Body of pancreas (tissue), 4 donors: ENCODE measurements around the gene LANCL3. TPM values are rescaled to one million over a fixed set of nuclear protein-coding genes. Genes with fewer than 3 reads are reported as not detected.

ENCODE experiments used
- ATAC-seq: fragments of 150-250 bp; one replicate; pipeline ENCODE4 v1.9.1; 2016
- DNase-seq, 4 donors: peaks; one replicate each; pipeline ENCODE4 v3.0.0-alpha.2; 2019
- H3K27ac ChIP-seq, 4 donors: fragments of 200-600 bp; sonication (generic); 1 replicate in 3 of 4; 2 replicates in 1 of 4; pipeline versions ENCODE4 v1.5.1 to v1.6.1; 2016 to 2019; ENCODE audit warnings: mild to moderate bottlenecking in 1 of 4, mixed read lengths in 1 of 4, moderate library complexity in 1 of 4
- H3K27me3 ChIP-seq, 2 donors: fragments of 200-600 bp; sonication (generic); one replicate each; pipeline ENCODE4 v1.6.0; 2016; ENCODE audit warnings: mild to moderate bottlenecking in 1 of 2
- H3K36me3 ChIP-seq, 2 donors: fragments of 200-600 bp; sonication (generic); replicated peaks in 1 of 2; 2 replicates each; pipeline ENCODE4 v1.5.1; 2016; ENCODE audit warnings: low read depth in 2 of 2; ENCODE audit not compliant: insufficient read depth in 1 of 2
- H3K4me1 ChIP-seq: fragments of 200-600 bp; sonication (generic); one replicate; pipeline ENCODE4 v1.6.0; 2016
- H3K4me3 ChIP-seq, 2 donors: fragments of 200-600 bp; sonication (generic); 1 replicate in 1 of 2; 2 replicates in 1 of 2; pipeline ENCODE4 v1.5.1; 2016 to 2019
- H3K9me3 ChIP-seq, 3 donors: fragments of 200-600 bp; sonication (generic); 1 replicate in 2 of 3; 2 replicates in 1 of 3; pipeline ENCODE4 v1.5.1; 2016
- POLR2A ChIP-seq, 3 donors: fragments of 450-650 bp; IDR thresholded peaks; one replicate each; pipeline ENCODE4 v1.6.1; 2016; ENCODE audit warnings: antibody characterized with exemption in 3 of 3, mild to moderate bottlenecking in 2 of 3
- WGBS, 2 donors: methylation state at CpG; one replicate each; pipeline ENCODE4 v1.1.5; 2017; 5-methylcytosine and 5-hydroxymethylcytosine counted together
- intact Hi-C: fragments of 100-400 bp; cut with DNase I; formaldehyde crosslinking; loops from one replicate; pipeline ENCODE4 v1.15.1; 2023
- total RNA-seq, 2 donors: library from RNA; depleted of rRNA; stranded (reverse); fragments of >200 nt; gene quantifications; one replicate each; pipeline ENCODE4 v1.1.0, GENCODE V29; 2016
- TF ChIP-seq, protein P1 (sequence below), 7 experiments: fragments of 450-650 bp in 4 of 7; fragments of 200-600 bp in 3 of 7; sonication (generic) in 3 of 7; IDR thresholded peaks; one replicate each; pipeline ENCODE4 v1.5.1; 2016 to 2019; ENCODE audit warnings: antibody characterized with exemption in 7 of 7

The LANCL3 gene
- total RNA-seq, 2 donors from 2014 or later: 0.26 TPM; not detected in 1

- intact Hi-C loops: no loop called here
- Histone ChIP-seq H3K36me3 (no peaks in the 10 kb centered on the region), H3K27me3 (no peaks in the 10 kb centered on the region), H3K4me3 (no peak overlapping the region), H3K9me3 (no peaks in the 10 kb centered on the region), H3K4me1 (no peaks in the 10 kb centered on the region), H3K27ac (no peak overlapping the region)
- no peak for TF ChIP-seq POLR2A (IDR thresholded peaks at IDR 0.05)
- TF ChIP-seq, protein P1, sequence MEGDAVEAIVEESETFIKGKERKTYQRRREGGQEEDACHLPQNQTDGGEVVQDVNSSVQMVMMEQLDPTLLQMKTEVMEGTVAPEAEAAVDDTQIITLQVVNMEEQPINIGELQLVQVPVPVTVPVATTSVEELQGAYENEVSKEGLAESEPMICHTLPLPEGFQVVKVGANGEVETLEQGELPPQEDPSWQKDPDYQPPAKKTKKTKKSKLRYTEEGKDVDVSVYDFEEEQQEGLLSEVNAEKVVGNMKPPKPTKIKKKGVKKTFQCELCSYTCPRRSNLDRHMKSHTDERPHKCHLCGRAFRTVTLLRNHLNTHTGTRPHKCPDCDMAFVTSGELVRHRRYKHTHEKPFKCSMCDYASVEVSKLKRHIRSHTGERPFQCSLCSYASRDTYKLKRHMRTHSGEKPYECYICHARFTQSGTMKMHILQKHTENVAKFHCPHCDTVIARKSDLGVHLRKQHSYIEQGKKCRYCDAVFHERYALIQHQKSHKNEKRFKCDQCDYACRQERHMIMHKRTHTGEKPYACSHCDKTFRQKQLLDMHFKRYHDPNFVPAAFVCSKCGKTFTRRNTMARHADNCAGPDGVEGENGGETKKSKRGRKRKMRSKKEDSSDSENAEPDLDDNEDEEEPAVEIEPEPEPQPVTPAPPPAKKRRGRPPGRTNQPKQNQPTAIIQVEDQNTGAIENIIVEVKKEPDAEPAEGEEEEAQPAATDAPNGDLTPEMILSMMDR (IDR thresholded peaks at IDR 0.05): no peak
- WGBS, 2 donors: 88 to 100% methylated on average over 1 of the region's 1 CpG
- DNase-seq (no peak), ATAC-seq (no peak)
Measured at GRCh38 chrX:37609727-37610126, 38.3 kb downstream of the LANCL3 start.

DNA sequence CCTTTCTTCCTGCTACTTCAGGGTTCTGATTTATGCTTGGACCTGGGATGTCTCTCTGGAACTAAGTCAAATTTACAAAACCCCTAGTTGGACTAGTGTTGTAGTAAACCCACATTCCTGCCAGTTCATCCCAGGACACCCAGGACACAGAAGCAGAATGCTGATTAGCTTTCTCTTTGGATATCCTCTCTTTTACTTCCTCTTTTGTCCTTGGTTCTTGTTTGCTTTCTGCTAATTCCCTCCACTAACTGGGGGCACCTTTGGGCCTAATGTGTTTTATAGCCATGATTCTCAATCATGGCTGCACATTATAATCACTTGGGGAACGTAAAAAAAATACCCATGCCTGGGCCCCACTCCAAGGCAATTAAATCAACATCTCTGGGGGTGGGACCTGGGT is 42.5 kb downstream of the LANCL3 start:
- no peak overlapping the region for H3K27ac ChIP-seq
- no peak overlapping the region for H3K4me3 ChIP-seq
- WGBS, 2 donors: 64 to 100% methylated on average over 1 of the region's 1 CpG
- no peak for DNase-seq
- TF ChIP-seq, protein P1 (IDR thresholded peaks at IDR 0.05): no peak
- no peaks in the 10 kb centered on the region for H3K36me3 ChIP-seq
- no peaks in the 10 kb centered on the region for H3K9me3 ChIP-seq
- intact Hi-C loops: no loop called here
- H3K27me3 ChIP-seq: no peaks in the 10 kb centered on the region
- ATAC-seq: no peak
- H3K4me1 ChIP-seq: no peaks in the 10 kb centered on the region

- WGBS, 2 donors: 0 to 30% methylated on average over 1 of the region's 1 CpG
- DNase-seq (peak; percentile 14 to 38 (median 25)), ATAC-seq (no peak)
- Histone ChIP-seq H3K36me3 (no peaks in the 10 kb centered on the region), H3K4me1 (no peaks in the 10 kb centered on the region), H3K9me3 (no peaks in the 10 kb centered on the region), H3K27ac (no peak overlapping the region), H3K27me3 (no peaks in the 10 kb centered on the region), H3K4me3 (no peak overlapping the region)
- intact Hi-C loops: no loop called here
- TF ChIP-seq POLR2A (IDR thresholded peaks at IDR 0.05): no peak
- TF ChIP-seq, protein P1 (IDR thresholded peaks at IDR 0.05): no peak
Measured at GRCh38 chrX:37627602-37628001, 56.1 kb downstream of the LANCL3 start.

DNA sequence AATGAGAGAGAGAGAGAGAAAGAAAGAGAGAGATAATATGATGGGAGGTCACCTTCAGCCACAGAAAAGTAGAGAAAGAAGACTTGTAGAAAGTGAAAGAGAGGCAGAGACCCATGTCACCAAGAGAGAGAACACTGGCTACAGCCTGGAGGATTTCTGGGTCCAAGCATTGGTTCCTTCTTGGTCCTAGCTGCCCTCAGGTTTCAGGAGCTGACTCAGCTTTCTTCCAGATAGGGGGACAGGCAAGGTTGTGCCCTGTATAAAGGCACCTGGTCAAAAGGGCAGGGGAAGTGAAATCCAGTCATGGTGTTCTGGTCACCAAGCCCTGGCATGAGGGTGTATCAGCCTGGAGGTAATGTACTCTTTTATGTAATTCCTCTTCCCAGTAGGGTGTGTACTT is 66.6 kb downstream of the LANCL3 start:
- Histone ChIP-seq H3K27me3 (no peaks in the 10 kb centered on the region), H3K27ac (no peak overlapping the region), H3K36me3 (no peaks in the 10 kb centered on the region), H3K9me3 (no peaks in the 10 kb centered on the region), H3K4me3 (no peak overlapping the region), H3K4me1 (no peaks in the 10 kb centered on the region)
- intact Hi-C loops: no loop called here
- TF ChIP-seq, protein P1 (IDR thresholded peaks at IDR 0.05): no peak
- TF ChIP-seq POLR2A (IDR thresholded peaks at IDR 0.05): no peak
- no peak for ATAC-seq
- no peak for DNase-seq

DNA sequence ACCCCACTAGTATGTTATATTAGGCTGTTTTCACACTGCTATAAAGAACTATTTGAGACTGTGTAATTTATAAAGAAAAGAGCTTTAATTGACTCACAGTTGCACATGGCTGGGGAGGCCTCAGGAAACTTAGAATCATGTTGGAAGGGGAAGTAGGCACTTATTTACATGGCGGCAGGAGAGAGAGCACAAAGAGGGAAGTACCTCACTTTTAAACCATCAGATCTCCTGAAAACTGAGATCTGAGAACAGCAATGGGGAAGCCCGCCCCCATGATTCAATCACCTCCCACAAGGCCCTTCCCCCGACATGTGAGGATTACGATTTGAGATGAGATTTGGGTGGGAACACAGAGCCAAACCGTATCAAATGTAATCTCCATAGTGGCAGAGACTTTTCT is 68.7 kb downstream of the LANCL3 start:
- Histone ChIP-seq H3K36me3 (no peaks in the 10 kb centered on the region), H3K4me3 (no peak overlapping the region), H3K27me3 (no peaks in the 10 kb centered on the region), H3K9me3 (no peaks in the 10 kb centered on the region), H3K27ac (no peak overlapping the region), H3K4me1 (no peaks in the 10 kb centered on the region)
- intact Hi-C loops: no loop called here
- WGBS, 2 donors: 77 to 81% methylated on average over 3 to 5 of the region's 5 CpGs
- ATAC-seq (no peak), DNase-seq (no peak)
- TF ChIP-seq, protein P1 (IDR thresholded peaks at IDR 0.05): no peak
- no peak for TF ChIP-seq POLR2A (IDR thresholded peaks at IDR 0.05)
